Measurements from ENCODE around the gene PDGFB.
A peak's percentile ranks its signal among the peaks of the same experiment; 100 is the strongest.

The PDGFB gene

GRCh38 chr22:39253435-39254070 lies 8.8 kb upstream of the PDGFB start:
- peak; percentile 33 for DNase-seq

GRCh38 chr22:39252461-39253434 lies 8.0 kb upstream of the PDGFB start:
- no peak for DNase-seq

GRCh38 chr22:39251762-39252460 lies 7.1 kb upstream of the PDGFB start:
- DNase-seq = no peak

- no peak for DNase-seq
These were observed 6.1 kb upstream of the PDGFB start for GRCh38 chr22:39250838-39251237.

GRCh38 chr22:39250131-39250530 lies 5.3 kb upstream of the PDGFB start:
- DNase-seq = no peak

- DNase-seq = no peak
These were observed 4.4 kb upstream of the PDGFB start for GRCh38 chr22:39249086-39249704.

- DNase-seq = no peak
These were observed 3.5 kb upstream of the PDGFB start for GRCh38 chr22:39248254-39248653.

- DNase-seq = no peak
These were observed 2.6 kb upstream of the PDGFB start for GRCh38 chr22:39247361-39247760.

- DNase-seq = no peak
These were observed 2.0 kb upstream of the PDGFB start for GRCh38 chr22:39246690-39247332.

GRCh38 chr22:39246217-39246616 lies 1.4 kb upstream of the PDGFB start:
- DNase-seq = no peak

- no peak for DNase-seq
These were observed 603 bp upstream of the PDGFB start for GRCh38 chr22:39245130-39246039.

GRCh38 chr22:39244136-39244495 lies 666 bp downstream of the PDGFB start:
- no peak for DNase-seq

- DNase-seq = no peak
These were observed 1.2 kb downstream of the PDGFB start for GRCh38 chr22:39243439-39244135.

GRCh38 chr22:39242595-39243438 lies 2.0 kb downstream of the PDGFB start:
- no peak for DNase-seq

GRCh38 chr22:39241794-39242594 lies 2.8 kb downstream of the PDGFB start:
- DNase-seq = no peak

GRCh38 chr22:39240831-39241793 lies 3.7 kb downstream of the PDGFB start:
- DNase-seq = no peak

- DNase-seq = peak; percentile 49
These were observed 5.0 kb downstream of the PDGFB start for GRCh38 chr22:39239561-39240423.
